Neutrophil (primary cell): ENCODE measurements around the gene RIT2.

ENCODE experiments used
- H3K27ac ChIP-seq: fragments of 200-600 bp; sonication (generic); 2 replicates; pipeline ENCODE4 v1.5.1; 2016; ENCODE audit warnings: mild to moderate bottlenecking, moderate library complexity
- H3K27me3 ChIP-seq: fragments of 200-600 bp; sonication (generic); 2 replicates; pipeline ENCODE4 v1.6.0; 2016; ENCODE audit warnings: mild to moderate bottlenecking
- H3K36me3 ChIP-seq: fragments of 200-600 bp; sonication (generic); 2 replicates; pipeline ENCODE4 v1.5.1; 2017
- H3K4me1 ChIP-seq, 2 experiments: fragments of 200-600 bp in 1 of 2; sonication (generic) in 1 of 2; 1 replicate in 1 of 2; 2 replicates in 1 of 2; pipeline versions ENCODE4 v1.5.1 to v1.6.1; 2013 to 2016; ENCODE audit warnings: low read depth in 1 of 2, low read length in 1 of 2, mild to moderate bottlenecking in 1 of 2, moderate library complexity in 1 of 2; ENCODE audit not compliant: control insufficient read depth in 1 of 2, insufficient read depth in 1 of 2
- H3K4me3 ChIP-seq, 2 experiments: fragments of 200-600 bp in 1 of 2; sonication (generic) in 1 of 2; 1 replicate in 1 of 2; 2 replicates in 1 of 2; pipeline ENCODE4 v1.5.1; 2013 to 2016; ENCODE audit warnings: low read depth in 1 of 2, low read length in 1 of 2, mild to moderate bottlenecking in 1 of 2, moderate library complexity in 1 of 2
- H3K9me3 ChIP-seq: fragments of 200-600 bp; sonication (generic); 2 replicates; pipeline ENCODE4 v1.5.1; 2016
- TF ChIP-seq, protein P1 (sequence below): fragments of 200-600 bp; sonication (generic); IDR thresholded peaks from 2 replicates; pipeline ENCODE4 v1.5.1; 2016; ENCODE audit warnings: antibody characterized with exemption

RIT2 gene

DNA sequence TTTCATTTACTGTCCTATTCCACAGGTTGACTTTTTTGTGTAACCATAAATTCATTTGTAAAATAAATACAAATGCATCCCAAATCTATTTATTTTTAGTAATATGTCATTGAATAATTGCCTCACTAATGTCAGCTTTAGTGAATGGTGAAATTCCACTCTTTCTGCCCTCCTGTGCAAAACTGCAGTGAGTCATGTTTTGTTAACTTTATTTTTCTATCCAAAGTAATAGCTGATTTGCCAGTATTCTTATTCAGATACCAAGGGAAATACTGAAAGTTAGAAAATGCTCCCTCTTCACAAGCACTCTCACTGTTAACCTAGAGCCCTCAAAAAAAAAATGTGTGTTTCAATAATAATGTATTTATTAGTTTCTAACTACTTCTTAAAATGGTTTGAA is 322.8 kb downstream of the RIT2 start:
- H3K9me3 ChIP-seq, result no peaks in the 10 kb centered on the region
- no peak overlapping the region for H3K27ac ChIP-seq
- no peak overlapping the region for H3K4me3 ChIP-seq
- no peaks in the 10 kb centered on the region for H3K36me3 ChIP-seq
- TF ChIP-seq, protein P1, sequence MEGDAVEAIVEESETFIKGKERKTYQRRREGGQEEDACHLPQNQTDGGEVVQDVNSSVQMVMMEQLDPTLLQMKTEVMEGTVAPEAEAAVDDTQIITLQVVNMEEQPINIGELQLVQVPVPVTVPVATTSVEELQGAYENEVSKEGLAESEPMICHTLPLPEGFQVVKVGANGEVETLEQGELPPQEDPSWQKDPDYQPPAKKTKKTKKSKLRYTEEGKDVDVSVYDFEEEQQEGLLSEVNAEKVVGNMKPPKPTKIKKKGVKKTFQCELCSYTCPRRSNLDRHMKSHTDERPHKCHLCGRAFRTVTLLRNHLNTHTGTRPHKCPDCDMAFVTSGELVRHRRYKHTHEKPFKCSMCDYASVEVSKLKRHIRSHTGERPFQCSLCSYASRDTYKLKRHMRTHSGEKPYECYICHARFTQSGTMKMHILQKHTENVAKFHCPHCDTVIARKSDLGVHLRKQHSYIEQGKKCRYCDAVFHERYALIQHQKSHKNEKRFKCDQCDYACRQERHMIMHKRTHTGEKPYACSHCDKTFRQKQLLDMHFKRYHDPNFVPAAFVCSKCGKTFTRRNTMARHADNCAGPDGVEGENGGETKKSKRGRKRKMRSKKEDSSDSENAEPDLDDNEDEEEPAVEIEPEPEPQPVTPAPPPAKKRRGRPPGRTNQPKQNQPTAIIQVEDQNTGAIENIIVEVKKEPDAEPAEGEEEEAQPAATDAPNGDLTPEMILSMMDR, result no peak
- no peaks in the 10 kb centered on the region for H3K4me1 ChIP-seq
- no peaks in the 10 kb centered on the region for H3K27me3 ChIP-seq

DNA sequence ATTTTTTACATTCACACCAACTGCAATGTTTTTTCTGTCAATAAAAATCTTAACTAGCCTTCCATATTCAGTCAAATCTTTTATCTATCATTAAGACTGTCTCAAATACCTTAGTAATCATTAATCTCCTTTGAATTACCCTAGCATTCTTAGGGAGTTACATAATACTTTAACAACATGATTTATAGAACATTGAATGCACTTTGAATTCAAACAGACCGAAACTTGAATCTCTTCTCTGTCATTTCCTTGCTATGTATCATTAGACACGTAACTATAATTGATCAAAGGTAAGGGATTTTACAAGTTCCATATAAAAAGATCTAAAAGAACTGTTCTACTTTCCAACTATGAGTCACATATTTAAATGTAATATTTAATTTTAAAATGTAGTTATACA is 330.9 kb downstream of the RIT2 start:
- H3K4me1 ChIP-seq, result no peaks in the 10 kb centered on the region
- H3K9me3 ChIP-seq, result no peaks in the 10 kb centered on the region
- H3K4me3 ChIP-seq, result no peak overlapping the region
- no peaks in the 10 kb centered on the region for H3K27me3 ChIP-seq
- H3K27ac ChIP-seq, result no peak overlapping the region
- no peaks in the 10 kb centered on the region for H3K36me3 ChIP-seq
- TF ChIP-seq, protein P1, result no peak

DNA sequence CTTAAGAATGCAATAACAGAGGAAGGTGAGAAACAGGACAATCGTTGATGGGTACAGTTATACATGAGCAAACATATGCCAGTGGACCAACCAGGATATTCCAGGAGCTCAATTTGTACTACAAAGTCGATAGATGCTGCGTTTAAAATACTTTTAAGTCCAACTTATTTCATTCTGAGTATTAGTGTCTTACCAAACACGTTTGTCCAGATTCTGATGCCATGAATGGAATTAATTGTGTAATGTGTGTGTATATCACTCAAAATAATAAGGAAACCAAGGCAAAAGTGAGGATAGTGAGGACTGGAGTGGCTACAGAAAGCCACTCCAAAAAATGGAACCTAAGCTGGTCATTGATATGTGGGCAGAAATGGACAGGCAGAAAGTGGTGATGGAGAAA is 332.6 kb downstream of the RIT2 start:
- Histone ChIP-seq H3K4me1 (no peaks in the 10 kb centered on the region), H3K27ac (no peak overlapping the region), H3K9me3 (no peaks in the 10 kb centered on the region), H3K4me3 (no peak overlapping the region), H3K27me3 (no peaks in the 10 kb centered on the region), H3K36me3 (no peaks in the 10 kb centered on the region)
- TF ChIP-seq, protein P1, result no peak

DNA sequence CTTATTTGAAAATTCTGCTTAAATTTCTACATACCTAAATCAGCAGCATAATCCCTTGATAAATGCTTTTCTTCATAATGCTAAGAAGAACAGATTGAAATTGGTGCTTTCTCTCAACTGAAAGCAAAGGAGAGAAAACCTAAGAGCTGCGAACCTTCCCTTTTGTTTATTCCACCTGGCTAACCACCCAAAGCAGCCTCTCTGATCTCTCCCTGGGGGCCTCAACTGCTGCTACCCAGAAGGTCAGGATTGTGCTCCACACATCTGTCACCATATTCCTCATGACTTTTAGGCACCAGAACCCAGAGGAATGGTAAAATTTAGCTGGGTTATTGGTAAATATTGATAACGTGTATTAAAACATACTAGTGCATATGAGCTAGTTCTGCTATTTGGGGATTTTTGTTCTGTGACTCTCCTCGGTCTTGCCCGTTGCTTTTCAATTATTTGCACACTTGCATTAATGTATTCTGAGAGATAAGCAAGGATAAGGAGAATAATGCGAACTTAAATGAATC is 334.1 kb downstream of the RIT2 start:
- no peaks in the 10 kb centered on the region for H3K4me1 ChIP-seq
- no peak overlapping the region for H3K4me3 ChIP-seq
- TF ChIP-seq, protein P1, result no peak
- no peaks in the 10 kb centered on the region for H3K27me3 ChIP-seq
- H3K9me3 ChIP-seq, result no peaks in the 10 kb centered on the region
- no peaks in the 10 kb centered on the region for H3K36me3 ChIP-seq
- H3K27ac ChIP-seq, result no peak overlapping the region

DNA sequence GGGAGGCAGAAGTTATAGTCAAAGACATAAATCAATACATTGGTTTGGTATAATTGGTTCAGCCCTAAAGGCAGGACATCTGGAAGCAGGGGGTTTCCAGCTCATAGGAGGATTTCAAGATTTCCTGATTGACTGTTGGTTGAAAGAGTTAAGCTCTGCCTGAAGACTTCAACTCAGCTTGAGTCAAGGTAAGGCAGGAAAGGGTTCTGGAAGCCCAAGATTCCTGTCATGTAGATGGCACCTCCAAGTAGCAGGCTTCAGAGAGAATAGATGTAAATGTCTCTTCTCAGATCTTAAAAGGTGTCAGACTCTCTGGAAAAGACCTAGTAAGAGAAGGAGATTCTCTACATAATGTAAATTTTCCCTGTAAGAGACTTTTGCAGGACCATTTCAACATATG is 335.3 kb downstream of the RIT2 start:
- Histone ChIP-seq H3K4me1 (no peaks in the 10 kb centered on the region), H3K9me3 (no peaks in the 10 kb centered on the region)
- TF ChIP-seq, protein P1, result no peak

More for the DNA sequence above, 335.3 kb downstream of the RIT2 start:
- Histone ChIP-seq H3K27ac (no peak overlapping the region), H3K4me3 (no peak overlapping the region), H3K36me3 (no peaks in the 10 kb centered on the region), H3K27me3 (no peaks in the 10 kb centered on the region)
